ENCODE data around the gene RAMP1.

Gene RAMP1

GRCh38 chr2:237886685-237887481, 27.5 kb downstream of the RAMP1 start:
- DNase-seq, result peak in 2 of 42 donors; percentile 32 to 33
- intact Hi-C loops (cut with DNase I), result no loop called here

- intact Hi-C loops (cut with DNase I), result no loop called here
Measured at GRCh38 chr2:237888389-237888788, 29.0 kb downstream of the RAMP1 start.

GRCh38 chr2:237889016-237889415, 29.6 kb downstream of the RAMP1 start:
- no peak for DNase-seq
- intact Hi-C loops (cut with DNase I), result no loop called here

More at GRCh38 chr2:237888389-237888788, 29.0 kb downstream of the RAMP1 start:
- DNase-seq, result no peak

- DNase-seq, result peak in 1 of 42 donors; percentile 19
- intact Hi-C loops (cut with DNase I), result no loop called here
Measured at GRCh38 chr2:237889811-237890210, 30.4 kb downstream of the RAMP1 start.

- DNase-seq, result peak in 1 of 42 donors; percentile 1
- intact Hi-C loops (cut with DNase I), result no loop called here
Measured at GRCh38 chr2:237892478-237892877, 33.1 kb downstream of the RAMP1 start.

- intact Hi-C loops (cut with DNase I), result no loop called here
- DNase-seq, result peak in 4 of 42 donors; percentile 24 to 58 (median 28)
Measured at GRCh38 chr2:237892984-237893595, 33.7 kb downstream of the RAMP1 start.

- DNase-seq, result peak in 1 of 42 donors; percentile 26
- intact Hi-C loops (cut with DNase I), result no loop called here
Measured at GRCh38 chr2:237894396-237894979, 35.1 kb downstream of the RAMP1 start.

- intact Hi-C loops (cut with DNase I), result no loop called here
- DNase-seq, result peak in 1 of 42 donors; percentile 18
Measured at GRCh38 chr2:237894986-237895543, 35.6 kb downstream of the RAMP1 start.

GRCh38 chr2:237895544-237896506, 36.4 kb downstream of the RAMP1 start:
- peak in 41 of 42 donors; percentile 22 to 87 (median 61) for DNase-seq
- intact Hi-C loops (cut with DNase I), result no loop called here

GRCh38 chr2:237896507-237896892, 37.1 kb downstream of the RAMP1 start:
- intact Hi-C loops (cut with DNase I), result no loop called here
- no peak for DNase-seq

- DNase-seq, result peak in 1 of 42 donors; percentile 23
- intact Hi-C loops (cut with DNase I), result no loop called here
Measured at GRCh38 chr2:237896956-237897355, 37.5 kb downstream of the RAMP1 start.

GRCh38 chr2:237898057-237898414, 38.6 kb downstream of the RAMP1 start:
- peak in 2 of 42 donors; percentile 15 to 16 for DNase-seq
- intact Hi-C loops (cut with DNase I), result no loop called here

GRCh38 chr2:237900891-237901831, 41.7 kb downstream of the RAMP1 start:
- intact Hi-C loops (cut with DNase I), result no loop called here
- DNase-seq, result peak in 1 of 42 donors; percentile 29

GRCh38 chr2:237901932-237902850, 42.8 kb downstream of the RAMP1 start:
- peak in 4 of 42 donors; percentile 5 to 23 (median 15) for DNase-seq
- intact Hi-C loops (cut with DNase I), result no loop called here

GRCh38 chr2:237904831-237905599, 45.6 kb downstream of the RAMP1 start:
- intact Hi-C loops (cut with DNase I), result no loop called here
- DNase-seq, result peak in 29 of 42 donors; percentile 23 to 72 (median 50)

- DNase-seq, result no peak
- intact Hi-C loops (cut with DNase I), result no loop called here
Measured at GRCh38 chr2:237907144-237907543, 47.7 kb downstream of the RAMP1 start.
